Measurements from ENCODE around the gene ABLIM1.

Gene ABLIM1

GRCh38 chr10:114508376-114508775, 149.7 kb downstream of the ABLIM1 start:
- no peak for DNase-seq

GRCh38 chr10:114507449-114507848, 150.6 kb downstream of the ABLIM1 start:
- no peak for DNase-seq

- DNase-seq: no peak
These were observed 151.1 kb downstream of the ABLIM1 start for GRCh38 chr10:114506871-114507385.

- no peak for DNase-seq
These were observed 153.1 kb downstream of the ABLIM1 start for GRCh38 chr10:114504769-114505579.

- no peak for DNase-seq
These were observed 156.0 kb downstream of the ABLIM1 start for GRCh38 chr10:114502074-114502473.

- DNase-seq: no peak
These were observed 156.4 kb downstream of the ABLIM1 start for GRCh38 chr10:114501650-114502049.

GRCh38 chr10:114500643-114501042, 157.4 kb downstream of the ABLIM1 start:
- no peak for DNase-seq

GRCh38 chr10:114499630-114500190, 158.4 kb downstream of the ABLIM1 start:
- DNase-seq: no peak

GRCh38 chr10:114499116-114499515, 159.0 kb downstream of the ABLIM1 start:
- DNase-seq: no peak

- no peak for DNase-seq
These were observed 159.5 kb downstream of the ABLIM1 start for GRCh38 chr10:114498413-114499111.

GRCh38 chr10:114495303-114495702, 162.8 kb downstream of the ABLIM1 start:
- no peak for DNase-seq

GRCh38 chr10:114492351-114493037, 165.6 kb downstream of the ABLIM1 start:
- no peak for DNase-seq

- no peak for DNase-seq
These were observed 166.1 kb downstream of the ABLIM1 start for GRCh38 chr10:114491933-114492332.

- DNase-seq: no peak
These were observed 166.7 kb downstream of the ABLIM1 start for GRCh38 chr10:114491419-114491818.

GRCh38 chr10:114489521-114490310, 168.4 kb downstream of the ABLIM1 start:
- no peak for DNase-seq

GRCh38 chr10:114487815-114488536, 170.1 kb downstream of the ABLIM1 start:
- no peak for DNase-seq

GRCh38 chr10:114486938-114487814, 170.9 kb downstream of the ABLIM1 start:
- peak; percentile 40 for DNase-seq

- no peak for DNase-seq
These were observed 172.2 kb downstream of the ABLIM1 start for GRCh38 chr10:114485696-114486400.

GRCh38 chr10:114483575-114483974, 174.5 kb downstream of the ABLIM1 start:
- DNase-seq: no peak
